Measurements from ENCODE around the gene SVIL.

DNA sequence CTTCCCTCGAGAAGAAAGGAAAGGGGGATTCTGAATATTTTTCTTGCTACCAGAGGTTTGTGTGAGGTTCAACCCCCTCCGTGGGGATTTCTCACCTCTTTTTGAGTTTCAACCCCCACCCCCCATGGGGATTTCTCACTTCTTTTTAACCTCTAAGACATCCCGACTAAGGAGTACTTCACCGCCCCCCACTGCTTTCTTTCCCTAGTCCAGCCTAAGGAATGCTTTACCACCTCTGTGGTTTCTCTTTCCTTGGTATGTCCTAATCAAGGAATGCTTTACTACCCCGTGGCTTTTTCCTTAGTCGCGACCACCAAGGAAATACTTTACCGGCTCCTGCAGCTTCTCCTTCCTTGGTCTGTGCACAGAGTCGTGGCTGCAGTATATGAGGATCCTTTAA is 196.5 kb downstream of the SVIL start:
- TF ChIP-seq, protein P1, sequence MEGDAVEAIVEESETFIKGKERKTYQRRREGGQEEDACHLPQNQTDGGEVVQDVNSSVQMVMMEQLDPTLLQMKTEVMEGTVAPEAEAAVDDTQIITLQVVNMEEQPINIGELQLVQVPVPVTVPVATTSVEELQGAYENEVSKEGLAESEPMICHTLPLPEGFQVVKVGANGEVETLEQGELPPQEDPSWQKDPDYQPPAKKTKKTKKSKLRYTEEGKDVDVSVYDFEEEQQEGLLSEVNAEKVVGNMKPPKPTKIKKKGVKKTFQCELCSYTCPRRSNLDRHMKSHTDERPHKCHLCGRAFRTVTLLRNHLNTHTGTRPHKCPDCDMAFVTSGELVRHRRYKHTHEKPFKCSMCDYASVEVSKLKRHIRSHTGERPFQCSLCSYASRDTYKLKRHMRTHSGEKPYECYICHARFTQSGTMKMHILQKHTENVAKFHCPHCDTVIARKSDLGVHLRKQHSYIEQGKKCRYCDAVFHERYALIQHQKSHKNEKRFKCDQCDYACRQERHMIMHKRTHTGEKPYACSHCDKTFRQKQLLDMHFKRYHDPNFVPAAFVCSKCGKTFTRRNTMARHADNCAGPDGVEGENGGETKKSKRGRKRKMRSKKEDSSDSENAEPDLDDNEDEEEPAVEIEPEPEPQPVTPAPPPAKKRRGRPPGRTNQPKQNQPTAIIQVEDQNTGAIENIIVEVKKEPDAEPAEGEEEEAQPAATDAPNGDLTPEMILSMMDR (IDR thresholded peaks at IDR 0.05), result no peak
- TF ChIP-seq POLR2AphosphoS5 (IDR thresholded peaks at IDR 0.05) (no peak), POLR2A (IDR thresholded peaks at IDR 0.05) (no peak), EP300 (IDR thresholded peaks at IDR 0.05) (no peak)
